ENCODE measurements around the gene PTRHD1.

Gene PTRHD1

DNA sequence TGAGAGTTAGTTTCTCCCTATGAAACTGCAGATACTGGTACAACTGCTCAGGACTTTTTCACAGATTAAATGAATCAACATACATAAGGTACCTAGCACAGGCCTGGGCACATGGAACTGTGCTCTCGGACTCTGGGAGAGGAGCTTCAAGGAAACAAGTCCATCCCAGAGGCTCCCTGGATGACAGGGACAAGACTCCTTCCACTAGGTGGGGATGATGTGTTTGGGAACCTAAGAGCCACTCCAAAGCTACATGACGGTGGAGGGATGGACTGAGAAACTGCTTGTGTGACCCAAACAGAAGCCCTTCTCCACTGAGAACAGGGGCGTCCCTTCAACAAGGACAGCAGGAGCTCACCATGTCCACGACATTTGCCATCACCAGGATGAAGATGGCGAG lies 37.2 kb upstream of the PTRHD1 start:
- DNase-seq (ENCODE audit: low spot score), result peak; percentile 65

DNA sequence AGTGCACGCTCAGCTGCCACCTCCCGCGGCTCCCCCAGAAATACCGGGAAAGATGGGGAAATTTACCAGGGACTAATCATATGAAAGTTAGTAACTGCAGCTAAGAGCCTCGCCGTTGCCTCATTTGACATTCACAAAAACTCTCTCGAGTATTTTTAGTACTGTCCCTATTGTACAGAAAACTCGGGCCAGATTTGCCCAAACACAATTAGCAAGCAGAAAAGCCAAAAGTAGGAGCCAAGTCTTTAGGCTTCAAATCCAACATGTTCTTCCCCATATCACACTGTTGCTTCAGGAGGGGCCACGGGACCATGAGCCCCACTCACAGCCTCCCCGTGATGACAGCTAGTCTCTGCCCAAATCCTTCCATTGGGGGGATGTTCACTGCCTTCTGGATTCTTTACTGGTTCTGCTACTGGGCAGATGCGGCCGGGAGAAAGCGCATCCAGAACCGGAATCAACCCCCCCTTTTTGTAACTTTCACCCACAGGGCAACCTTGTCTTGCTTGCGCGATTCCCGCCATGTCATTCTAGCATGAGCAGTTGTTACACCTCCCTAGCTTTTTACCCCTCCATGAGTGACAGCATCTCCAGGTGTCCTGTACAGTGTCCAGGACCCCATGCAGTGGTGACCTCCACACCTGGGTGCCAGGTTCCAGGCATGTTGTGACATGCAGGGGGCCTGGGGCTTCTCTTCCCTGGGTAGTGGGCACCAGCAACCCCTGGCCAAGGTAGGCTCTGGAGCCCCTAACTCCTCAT lies 35.2 kb upstream of the PTRHD1 start:
- DNase-seq (ENCODE audit: low spot score), result no peak

DNA sequence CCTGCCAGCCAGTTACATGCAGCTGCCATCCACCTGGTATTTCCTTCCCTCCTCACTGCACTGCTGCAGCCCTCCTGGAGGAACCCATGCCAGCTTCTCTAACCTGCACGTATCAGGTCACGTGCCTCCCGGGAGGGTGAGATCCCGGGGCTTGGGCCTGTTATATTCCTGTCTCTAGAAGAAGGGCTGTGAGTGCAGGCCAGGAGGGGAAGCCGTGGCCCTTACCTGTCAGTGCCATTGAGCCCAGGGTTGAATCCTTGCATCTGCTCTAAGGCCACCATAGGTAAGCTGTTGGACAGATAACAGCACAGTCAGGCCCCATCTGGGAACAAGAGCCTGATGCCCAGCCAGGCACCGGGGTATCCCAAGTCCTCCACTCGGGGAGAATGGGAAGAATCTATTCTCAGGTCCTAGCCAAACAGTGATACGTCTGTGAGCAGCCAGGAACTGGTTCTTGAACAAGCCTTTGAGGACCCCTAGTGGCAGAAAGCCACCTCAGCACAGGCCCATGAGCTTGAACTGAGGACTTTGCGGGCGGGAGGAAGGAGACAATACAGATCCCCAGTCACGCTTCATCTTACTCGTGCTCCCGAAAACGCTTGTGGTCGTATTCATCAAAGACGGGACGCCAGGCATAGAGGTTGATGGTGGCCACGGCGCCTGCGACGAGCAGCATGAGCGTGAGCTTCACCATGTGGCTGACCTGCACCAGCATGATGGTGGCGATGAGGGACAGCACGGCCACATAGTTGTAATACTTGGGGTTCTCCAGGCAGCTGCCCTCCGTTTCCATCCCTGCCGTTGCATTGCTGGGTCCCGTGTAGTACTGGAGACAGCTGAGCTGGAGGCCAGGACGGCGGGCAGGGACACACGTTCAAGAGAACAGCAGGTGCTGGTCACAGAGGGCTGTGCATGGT lies 34.4 kb upstream of the PTRHD1 start:
- DNase-seq (ENCODE audit: low spot score), result peak; percentile 94

DNA sequence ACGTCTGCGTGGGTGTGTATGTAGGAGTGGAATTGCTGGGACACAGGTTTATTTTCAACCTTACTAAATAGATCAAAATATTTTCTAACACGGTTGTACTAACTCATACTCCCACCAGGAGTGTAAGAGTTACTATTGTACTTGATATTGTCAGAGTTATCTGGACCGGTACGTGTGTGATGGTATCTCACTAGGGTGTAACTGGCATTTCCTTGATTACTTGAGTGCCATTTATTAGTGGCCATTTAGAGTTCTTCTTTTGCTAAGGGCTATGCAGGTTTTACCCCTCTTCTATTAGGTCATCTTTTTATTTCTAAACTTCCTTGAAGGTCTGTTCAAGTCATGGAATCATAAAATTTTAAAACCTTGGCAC lies 33.6 kb upstream of the PTRHD1 start:
- DNase-seq (ENCODE audit: low spot score), result no peak

DNA sequence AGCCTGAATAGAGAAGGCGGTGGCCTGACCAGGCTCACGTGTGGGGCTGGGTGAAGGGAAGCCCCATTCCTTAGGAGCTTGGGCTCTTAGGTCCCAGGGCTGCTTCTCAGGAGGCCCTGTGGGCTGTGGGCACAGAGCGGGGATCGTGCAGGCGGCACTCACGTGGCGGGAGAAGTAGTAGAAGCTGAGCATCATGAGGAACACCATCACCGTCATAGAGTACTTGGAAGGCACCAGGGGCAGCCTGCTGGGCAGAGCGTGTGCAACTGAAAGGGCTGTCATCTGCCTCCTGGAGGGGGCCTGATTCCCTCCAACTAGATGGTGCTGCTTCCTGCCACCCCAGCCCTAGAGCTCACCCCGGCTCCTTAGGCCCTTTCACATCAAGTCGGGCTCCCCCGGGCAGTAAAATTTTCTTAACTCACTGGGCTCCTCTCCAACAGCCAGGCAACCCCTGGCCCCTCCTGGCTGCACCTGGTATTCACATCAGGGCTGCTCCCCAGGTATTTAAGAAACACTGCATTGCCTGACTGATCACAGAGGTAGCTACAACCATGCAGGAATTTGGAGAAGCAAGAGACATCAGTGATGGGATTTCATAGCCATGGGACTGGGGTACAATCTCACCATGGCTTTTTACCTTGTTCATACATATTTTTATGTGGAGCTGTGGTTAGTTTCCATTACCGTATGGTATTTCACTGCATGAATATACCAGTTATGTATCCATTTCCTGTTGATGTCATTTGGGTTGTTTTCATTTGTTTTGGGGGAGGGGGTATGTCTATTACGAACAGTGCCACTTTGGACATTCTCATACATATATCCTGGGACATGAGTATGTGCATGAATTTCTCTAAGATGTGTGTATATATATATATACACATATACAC lies 32.9 kb upstream of the PTRHD1 start:
- no peak for DNase-seq (ENCODE audit: low spot score)

DNA sequence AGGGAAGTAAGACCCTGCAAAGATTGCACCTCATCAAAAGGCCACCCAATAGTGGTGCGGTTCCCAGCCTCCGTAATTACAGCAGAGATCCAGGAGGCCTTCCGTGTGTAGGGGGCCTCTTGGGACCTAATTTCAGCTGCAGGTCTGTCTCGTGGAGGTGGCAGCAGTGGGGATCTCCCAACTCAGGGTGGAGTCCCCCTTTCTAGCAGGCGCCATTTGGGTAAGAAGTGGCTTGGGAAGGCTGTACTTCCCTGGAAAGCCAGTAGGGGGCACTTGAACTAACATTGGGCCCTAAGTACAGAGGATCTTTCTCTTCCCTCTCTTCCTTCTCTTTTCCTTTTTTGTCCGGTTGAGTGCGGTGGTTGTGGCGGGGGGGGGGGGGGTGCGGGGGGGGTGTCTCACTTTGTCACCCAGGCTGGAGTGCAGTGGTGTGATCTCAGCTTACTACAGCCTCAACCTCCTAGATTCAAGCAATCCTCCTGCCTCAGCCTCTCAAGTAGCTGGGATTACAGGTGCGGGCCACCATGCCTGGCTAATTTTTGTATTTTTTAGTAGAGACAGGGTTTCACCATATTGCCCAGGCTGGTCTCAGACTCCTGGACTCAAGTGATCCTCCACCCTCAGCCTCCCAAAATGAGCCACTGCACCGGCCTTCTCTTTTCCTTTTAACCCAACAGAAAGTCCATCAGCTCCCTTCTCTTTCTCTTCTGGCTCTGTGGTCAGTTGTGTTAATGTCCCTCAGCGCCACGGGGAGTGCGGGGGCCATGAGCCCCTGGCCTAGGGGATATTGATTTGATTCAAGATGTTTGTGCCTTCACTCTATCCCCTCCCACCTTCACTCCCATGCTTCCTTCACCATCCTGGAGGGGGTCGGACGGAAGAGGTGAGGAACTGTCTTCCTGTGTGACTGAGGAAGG lies 32.0 kb upstream of the PTRHD1 start:
- DNase-seq (ENCODE audit: low spot score), result peak; percentile 41

DNA sequence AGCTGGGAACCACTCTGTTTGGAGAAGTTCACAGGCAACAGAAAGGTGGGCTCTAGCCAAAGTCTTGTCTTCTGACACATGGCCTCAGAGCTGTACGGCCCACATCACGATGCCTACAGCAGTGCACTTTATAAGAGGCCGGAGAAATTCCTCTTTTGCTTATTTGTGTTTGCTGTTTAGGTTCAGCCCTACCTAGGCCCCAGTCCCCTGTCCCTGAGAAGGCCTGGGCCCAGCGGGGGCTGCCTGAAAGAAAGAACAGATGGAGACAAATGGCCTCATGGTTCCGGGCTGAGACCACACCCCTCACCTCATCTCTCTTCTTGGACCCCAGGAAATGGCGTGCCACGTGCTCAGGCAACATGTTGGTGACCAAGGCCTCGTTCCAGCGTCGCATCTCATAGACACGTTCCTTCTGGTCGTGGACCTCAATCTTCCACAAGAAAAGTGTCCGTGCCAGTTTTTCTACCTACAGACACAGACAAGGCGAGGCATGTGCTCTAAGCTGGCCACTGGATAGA lies 30.9 kb upstream of the PTRHD1 start:
- DNase-seq (ENCODE audit: low spot score), result no peak

DNA sequence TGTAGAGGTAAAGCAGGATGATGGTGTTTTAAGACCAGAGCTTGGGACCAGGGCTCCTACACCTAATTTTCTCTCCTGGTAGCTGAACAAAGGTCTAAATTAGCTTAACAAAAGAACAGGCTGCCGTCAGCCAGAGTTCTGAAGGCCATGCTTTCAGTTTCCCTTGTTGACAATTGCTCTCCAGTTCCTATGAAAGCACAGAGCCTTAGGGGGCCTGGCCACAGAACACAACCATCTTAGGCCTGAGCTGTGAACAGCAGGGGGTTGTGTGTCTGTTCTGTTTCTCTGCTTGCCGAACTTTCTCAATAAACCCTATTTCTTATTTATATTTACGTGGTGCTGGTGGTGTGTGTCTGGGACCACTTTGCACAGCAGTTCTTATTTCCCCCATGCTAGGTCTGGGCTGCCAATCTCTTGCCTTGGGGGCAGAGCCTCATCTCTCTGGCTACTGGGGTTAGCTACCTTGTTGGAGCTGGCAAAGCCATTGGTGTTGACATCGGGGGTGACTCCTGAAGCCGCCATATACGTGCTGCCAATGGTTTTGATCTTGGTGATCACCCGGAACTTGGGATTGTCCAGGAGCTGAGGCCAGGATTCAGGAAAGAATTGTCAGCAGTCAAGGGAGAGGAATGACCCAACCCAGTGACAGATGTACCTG lies 29.0 kb upstream of the PTRHD1 start:
- DNase-seq (ENCODE audit: low spot score), result no peak

DNA sequence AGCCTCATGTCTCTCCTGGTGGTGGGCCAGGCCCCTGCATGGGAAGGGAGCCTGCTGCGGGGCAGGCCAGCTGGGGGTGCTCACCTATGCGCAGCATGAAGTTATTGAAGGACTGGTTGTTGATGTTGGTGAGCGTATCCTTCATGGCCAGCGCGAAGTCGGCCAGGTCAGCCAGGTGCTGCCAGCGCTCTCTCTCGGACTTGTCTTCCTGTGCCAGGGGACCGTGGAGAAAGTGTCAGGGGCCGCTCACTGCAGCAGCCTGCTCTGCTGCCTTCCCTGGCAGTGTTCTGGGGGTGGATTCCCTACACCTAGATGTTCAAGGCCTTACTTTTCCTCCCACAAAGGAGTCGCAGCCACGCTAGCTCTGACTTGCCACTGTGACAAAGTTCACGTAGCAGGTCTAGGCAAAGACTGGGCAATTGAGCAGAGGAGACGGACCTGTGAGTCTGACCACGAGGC lies 28.3 kb upstream of the PTRHD1 start:
- DNase-seq (ENCODE audit: low spot score), result no peak

DNA sequence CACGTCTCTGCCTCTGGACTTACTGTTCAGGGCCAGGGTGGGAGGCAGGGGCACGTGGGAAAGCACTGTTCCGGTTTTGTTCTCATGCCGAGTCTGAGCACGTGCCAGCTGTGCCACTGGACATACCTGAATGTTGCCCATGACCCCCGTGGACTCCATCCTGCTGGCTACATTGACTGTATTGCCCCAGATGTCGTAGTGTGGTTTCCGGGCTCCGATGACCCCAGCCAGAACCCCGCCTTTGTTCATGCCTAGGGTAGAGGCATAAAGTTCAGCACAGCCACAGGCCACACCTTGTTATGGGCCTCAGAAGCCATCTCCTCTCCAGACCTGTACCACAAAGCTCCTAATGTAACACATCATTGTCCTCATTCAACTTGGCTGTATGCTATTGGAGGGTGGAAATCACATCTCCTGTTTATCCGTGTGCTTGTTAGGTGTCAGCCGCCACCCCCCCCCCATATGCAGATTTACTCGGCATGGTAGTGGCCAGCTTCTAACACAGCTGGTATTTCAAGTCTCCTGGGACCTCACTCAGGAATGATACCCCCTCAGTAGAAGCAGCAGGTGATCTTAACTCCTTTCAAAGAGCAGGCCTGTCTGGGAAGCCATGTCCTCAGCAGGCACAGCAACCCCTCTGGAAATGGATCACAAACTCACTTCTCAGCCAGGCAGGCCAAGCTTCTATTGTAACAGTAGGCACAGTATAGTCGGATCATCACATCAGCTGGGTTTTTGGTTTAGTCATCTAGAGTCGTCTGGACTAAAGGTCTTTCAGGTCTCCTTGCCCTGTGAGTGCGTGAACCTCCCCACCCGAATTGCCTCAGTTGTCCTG lies 27.6 kb upstream of the PTRHD1 start:
- DNase-seq (ENCODE audit: low spot score), result no peak

DNA sequence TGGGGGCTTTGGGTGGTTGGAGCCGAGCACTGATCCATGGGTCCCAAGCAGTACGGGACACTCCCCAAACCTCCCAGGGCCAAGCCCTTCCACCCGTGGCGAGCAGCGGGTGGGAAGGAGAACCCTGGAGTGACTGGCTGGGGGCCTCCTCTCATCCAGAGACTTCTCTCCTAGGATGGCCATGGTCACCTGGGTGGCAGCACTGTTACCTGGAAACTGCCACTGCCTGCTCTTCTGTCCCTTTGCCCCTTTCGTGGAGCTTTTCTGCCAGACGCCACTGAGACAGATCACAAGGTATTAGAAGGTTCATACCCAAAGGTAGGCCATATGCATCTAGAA lies 27.0 kb upstream of the PTRHD1 start:
- no peak for DNase-seq (ENCODE audit: low spot score)

DNA sequence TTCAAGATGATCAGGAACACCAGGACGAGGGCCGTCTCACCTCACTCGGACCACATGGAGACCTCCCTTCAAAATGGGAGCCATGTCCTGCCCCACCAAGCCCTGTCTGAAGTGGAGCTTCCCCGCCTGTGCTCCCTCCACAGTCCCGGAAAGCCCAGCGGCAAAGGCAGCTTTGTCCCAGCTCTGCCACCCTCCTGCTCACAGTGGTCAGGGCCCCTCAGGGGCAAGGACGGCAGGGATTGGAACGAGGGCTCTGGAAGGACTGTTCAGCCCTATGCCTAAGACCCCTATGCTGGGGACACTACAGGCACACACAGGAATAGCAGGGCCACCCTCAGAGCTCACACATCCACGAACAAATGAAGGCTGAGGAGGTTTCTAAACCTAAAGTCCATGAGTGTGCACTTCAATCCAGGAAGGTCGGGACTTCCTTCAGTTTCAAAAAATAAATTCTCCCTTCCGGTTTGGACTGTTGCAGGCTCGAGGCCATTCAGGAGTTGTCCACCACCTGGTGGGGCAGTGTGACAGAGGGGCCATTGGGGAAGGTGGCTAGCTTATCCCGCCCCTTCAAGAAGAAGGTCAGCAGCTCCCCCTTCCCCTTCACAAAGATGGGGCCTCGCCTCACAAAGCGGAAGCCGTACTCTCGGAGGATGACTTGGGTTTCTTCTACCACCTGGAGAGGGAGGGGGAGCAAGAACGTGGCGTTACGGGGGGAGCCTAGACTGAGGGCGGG lies 26.4 kb upstream of the PTRHD1 start:
- no peak for DNase-seq (ENCODE audit: low spot score)

DNA sequence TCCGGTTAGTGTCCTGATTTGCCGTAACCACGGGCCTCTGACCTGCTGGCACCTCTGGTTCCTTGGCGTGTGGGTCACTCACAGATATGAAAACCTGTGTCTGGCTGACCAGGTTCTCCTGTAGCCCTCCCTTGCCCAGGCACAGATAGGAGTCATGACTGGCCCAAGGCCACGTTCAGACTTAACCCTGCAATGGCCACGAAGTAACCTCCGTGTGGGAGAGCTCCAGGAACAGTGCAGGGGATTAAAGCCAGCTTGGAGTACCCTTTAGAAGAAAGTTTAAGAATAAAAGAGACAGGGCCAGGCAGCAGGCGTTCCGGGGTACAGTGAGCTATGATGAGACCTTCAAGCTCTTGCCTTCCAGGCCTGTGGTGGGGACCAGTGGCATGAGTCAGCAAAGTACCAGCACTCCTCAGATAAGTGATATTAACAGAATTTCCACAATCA lies 25.6 kb upstream of the PTRHD1 start:
- DNase-seq (ENCODE audit: low spot score), result no peak

DNA sequence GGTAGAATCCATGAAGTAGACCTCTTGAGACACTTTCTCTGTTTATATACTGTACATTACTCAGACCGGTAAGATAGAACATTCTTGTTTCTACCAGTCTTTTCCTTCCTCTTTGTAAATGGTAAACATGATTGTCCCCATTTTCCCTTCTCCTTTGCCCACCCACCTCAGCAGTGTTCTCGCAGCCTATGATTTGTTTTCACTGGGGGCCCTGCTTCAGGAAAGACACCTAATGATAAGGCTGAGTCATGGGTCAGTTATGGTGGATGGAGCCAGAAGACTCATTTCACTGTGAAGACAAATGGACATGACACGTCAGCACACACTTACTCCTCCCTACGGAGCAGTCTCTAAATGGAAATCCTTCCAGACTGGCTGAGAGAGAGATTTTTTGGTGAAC lies 23.7 kb upstream of the PTRHD1 start:
- DNase-seq (ENCODE audit: low spot score), result no peak

DNA sequence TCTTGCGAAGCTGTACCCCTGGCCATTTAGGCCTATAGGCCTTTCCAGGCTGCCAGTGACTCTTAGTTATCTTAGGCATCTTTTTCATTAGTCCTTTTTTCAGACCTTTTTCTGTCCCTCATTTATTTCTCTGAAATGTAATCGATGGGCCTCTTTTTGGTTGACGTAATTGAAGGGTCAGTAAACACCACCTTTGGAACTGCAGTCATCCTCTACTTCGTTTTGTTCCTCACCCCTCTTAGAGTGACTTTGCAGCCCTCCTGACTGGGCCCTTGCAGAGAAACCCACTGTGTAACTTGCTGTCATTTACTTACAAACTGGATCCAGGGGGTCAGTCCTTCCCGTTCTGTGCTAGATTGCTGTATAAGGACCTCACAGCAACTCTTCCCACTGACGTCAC lies 23.2 kb upstream of the PTRHD1 start:
- DNase-seq (ENCODE audit: low spot score), result no peak

DNA sequence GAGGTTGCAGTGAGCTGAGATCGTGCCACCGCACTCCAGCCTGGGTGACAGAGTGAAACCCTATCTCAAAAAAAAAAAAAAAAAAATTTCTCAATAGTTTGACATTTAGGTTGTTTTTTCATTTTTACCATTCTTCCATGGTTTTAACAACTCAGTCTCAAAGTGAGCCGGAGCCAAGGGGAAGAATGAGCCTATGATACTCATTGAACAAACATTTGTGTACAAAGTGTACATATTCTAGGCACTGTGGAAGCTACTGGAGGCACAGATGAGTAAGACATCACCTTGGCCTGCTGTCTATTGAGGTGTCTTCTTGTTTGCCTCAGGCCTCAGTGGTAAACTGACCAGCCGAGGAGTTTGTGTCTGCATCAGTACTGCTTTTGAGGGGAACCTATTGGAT lies 22.0 kb upstream of the PTRHD1 start:
- no peak for DNase-seq (ENCODE audit: low spot score)

DNA sequence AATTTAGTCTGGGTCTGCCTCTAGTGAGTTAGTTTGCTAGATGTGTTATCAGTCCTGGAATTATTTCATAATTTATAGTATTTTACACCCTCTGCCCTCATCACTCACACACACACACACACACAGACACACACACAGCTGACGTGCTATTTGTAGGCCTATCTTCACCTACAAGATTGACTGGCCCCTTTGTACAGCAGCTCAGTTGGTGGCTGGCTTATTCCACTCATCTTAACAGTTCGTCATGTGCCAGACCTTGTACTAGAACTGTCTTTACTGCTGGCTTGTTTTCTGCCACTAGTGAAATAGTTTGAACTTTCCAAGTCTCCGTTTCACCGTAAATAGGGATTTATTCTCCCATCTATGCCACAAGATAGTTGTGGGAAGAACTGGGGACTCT lies 21.3 kb upstream of the PTRHD1 start:
- no peak for DNase-seq (ENCODE audit: low spot score)

DNA sequence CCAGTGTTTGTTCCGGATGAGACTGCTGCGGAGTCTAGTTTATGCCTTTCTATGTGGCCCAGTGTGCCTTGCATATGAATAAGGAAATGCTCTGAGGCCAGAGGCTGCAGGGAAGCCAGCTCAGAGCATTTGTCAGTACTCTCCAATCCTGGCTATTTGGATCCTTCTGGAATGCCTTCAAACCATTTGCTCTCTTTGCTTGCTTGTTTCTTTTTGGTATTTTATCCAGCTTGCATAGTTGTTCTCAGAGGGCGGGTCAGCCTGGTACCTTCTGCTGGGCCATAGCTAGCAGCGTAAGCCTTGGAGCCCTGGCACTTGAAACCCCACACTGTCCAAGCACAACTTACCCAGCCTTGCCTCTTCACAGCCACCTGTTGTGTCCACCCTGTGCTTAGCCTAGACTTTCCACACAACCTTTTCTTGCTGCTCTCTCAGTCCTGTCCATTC lies 20.5 kb upstream of the PTRHD1 start:
- no peak for DNase-seq (ENCODE audit: low spot score)
